RCC 7860 (cell line): Measurements from ENCODE around the gene XDH.

Source experiments
- DNase-seq: peaks from one replicate; pipeline ENCODE4 v3.0.0-alpha.2; 2015; ENCODE audit warnings: low spot score
- FAIRE-seq: peaks from 2 replicates; lab custom pipeline; 2012; peaks lifted over from hg19 to GRCh38; lab: Jason Lieb, UNC

The XDH gene

GRCh38 chr2:31333046-31333445, 81.5 kb downstream of the XDH start:
- no peak for FAIRE-seq
- no peak for DNase-seq

- no peak for FAIRE-seq
- DNase-seq, result no peak
These were observed 82.0 kb downstream of the XDH start for GRCh38 chr2:31332521-31332920.

- FAIRE-seq (no peak), DNase-seq (no peak)
These were observed 83.4 kb downstream of the XDH start for GRCh38 chr2:31331156-31331555.

GRCh38 chr2:31329081-31329625, 85.4 kb downstream of the XDH start:
- DNase-seq, result no peak
- no peak for FAIRE-seq

- FAIRE-seq, result no peak
- DNase-seq, result no peak
These were observed 86.5 kb downstream of the XDH start for GRCh38 chr2:31328026-31328425.

- DNase-seq (no peak), FAIRE-seq (no peak)
These were observed 87.0 kb downstream of the XDH start for GRCh38 chr2:31327505-31327904.

GRCh38 chr2:31324016-31324633, 90.4 kb downstream of the XDH start:
- no peak for FAIRE-seq
- no peak for DNase-seq

- no peak for FAIRE-seq
- DNase-seq, result no peak
These were observed 92.2 kb downstream of the XDH start for GRCh38 chr2:31322371-31322770.

- DNase-seq (no peak), FAIRE-seq (no peak)
These were observed 95.0 kb downstream of the XDH start for GRCh38 chr2:31319406-31320175.

- peak; percentile 68 for DNase-seq
- FAIRE-seq, result peak; percentile 73
These were observed 95.9 kb downstream of the XDH start for GRCh38 chr2:31318361-31319336.

GRCh38 chr2:31317396-31317795, 97.1 kb downstream of the XDH start:
- DNase-seq, result no peak

GRCh38 chr2:31314761-31315160, 99.8 kb downstream of the XDH start:
- DNase-seq, result no peak
- FAIRE-seq, result no peak

More at GRCh38 chr2:31317396-31317795, 97.1 kb downstream of the XDH start:
- FAIRE-seq, result no peak

GRCh38 chr2:31312898-31313297, 101.6 kb downstream of the XDH start:
- no peak for DNase-seq
- FAIRE-seq, result no peak

- DNase-seq, result no peak
- no peak for FAIRE-seq
These were observed 109.7 kb downstream of the XDH start for GRCh38 chr2:31304816-31305215.

- FAIRE-seq (no peak), DNase-seq (no peak)
These were observed 111.5 kb downstream of the XDH start for GRCh38 chr2:31302940-31303563.

GRCh38 chr2:31300309-31300708, 114.2 kb downstream of the XDH start:
- DNase-seq (no peak), FAIRE-seq (no peak)

GRCh38 chr2:31299547-31299946, 115.0 kb downstream of the XDH start:
- DNase-seq (no peak), FAIRE-seq (no peak)

- DNase-seq, result peak; percentile 88
- FAIRE-seq, result peak; percentile 15
These were observed 116.8 kb downstream of the XDH start for GRCh38 chr2:31297751-31298150.

GRCh38 chr2:31296641-31297287, 117.8 kb downstream of the XDH start:
- FAIRE-seq (no peak), DNase-seq (no peak)

GRCh38 chr2:31294196-31294595, 120.3 kb downstream of the XDH start:
- no peak for DNase-seq
- no peak for FAIRE-seq
